ENCODE measurements around the gene SLCO4C1. TPM values are rescaled to one million over a fixed set of nuclear protein-coding genes. Genes with fewer than 3 reads are reported as not detected.
A peak's percentile ranks its signal among the peaks of the same experiment; 100 is the strongest.

The SLCO4C1 gene
- total RNA-seq (2012; rRNA removed) (not detected in 2 replicates), polyA plus RNA-seq (2012; rRNA removed) (not detected in 2 replicates), Bru-seq, nascent RNA (not detected), BruChase-seq, experiment 1, labeled RNA remaining after a 6-hour chase (percentile 4 among the genes with signal in this experiment), BruChase-seq, experiment 2, labeled RNA remaining after a 2-hour chase (not detected)
- not detected in 2 replicates for polyA plus RNA-seq (2012; cell fraction: cytosol; rRNA removed)
- not detected in 2 replicates for polyA plus RNA-seq (2012; cell fraction: nucleus; rRNA removed; ENCODE audit: low replicate concordance)
- long read RNA-seq, result 0 reads

GRCh38 chr5:102296178-102296817 lies at the start of gene SLCO4C1:
Gene SLCO4C1 (minus strand): TSS chr5:102296284. CDS start chr5:102296262, 22 bp downstream.
- Histone ChIP-seq H3K9ac (ENCODE audit: low read depth, low read length) (no peak within 1 kb of the TSS), H3K4me3 (ENCODE audit: insufficient read depth, low read depth, low read length) (no peak within 1 kb of the TSS), H2BK20ac (ENCODE audit: low read depth, low read length) (no peak within 1 kb of the TSS), H3K9me3 (ENCODE audit: control insufficient read depth, insufficient read depth, low read length) (peaks cover 14% of the 10 kb centered on the region), H3K4ac (ENCODE audit: low read depth, low read length) (no peak within 1 kb of the TSS), H4K5ac (ENCODE audit: low read depth, low read length) (no peak within 1 kb of the TSS), H3K79me1 (ENCODE audit: low read depth in 1 of 2, low read length in 2 of 2) (no peaks in the 10 kb centered on the region), H3K14ac (replicated peaks; ENCODE audit: low read depth, low read length) (no peak within 1 kb of the TSS), H4K20me1 (ENCODE audit: insufficient read depth, low read length) (no peaks in the 10 kb centered on the region), H3K4me1 (ENCODE audit: control insufficient read depth, insufficient read depth, low read length) (no peaks in the 10 kb centered on the region), H4K91ac (ENCODE audit: insufficient read depth, low read depth, low read length) (no peak within 1 kb of the TSS), H2AK5ac (ENCODE audit: low read depth, low read length) (no peak within 1 kb of the TSS), H2BK15ac (ENCODE audit: low read depth, low read length) (no peak within 1 kb of the TSS), H3K36me3 (ENCODE audit: control insufficient read depth, insufficient read depth, low read length) (no peaks in the 10 kb centered on the region), H3K4me2 (ENCODE audit: low read depth, low read length) (no peak within 1 kb of the TSS), H3K27me3 (ENCODE audit: control insufficient read depth, insufficient read depth, low read length) (no peaks in the 10 kb centered on the region), H2AFZ (replicated peaks; ENCODE audit: low read length, poor library complexity) (no peak within 1 kb of the TSS), H3K9me1 (ENCODE audit: insufficient read depth, low read length) (no peaks in the 10 kb centered on the region), H2BK5ac (ENCODE audit: low read depth, low read length, poor library complexity, severe bottlenecking) (no peak within 1 kb of the TSS), H3K23ac (ENCODE audit: low read depth, low read length) (no peak within 1 kb of the TSS), H3K56ac (ENCODE audit: extremely low read depth, insufficient read depth, low read length) (no peak within 1 kb of the TSS), H3K27ac (ENCODE audit: insufficient read depth, low read length) (no peak within 1 kb of the TSS), H2AK9ac (replicated peaks; ENCODE audit: low read depth, low read length, poor library complexity) (no peak within 1 kb of the TSS), H4K8ac (ENCODE audit: low read depth in 2 of 2, low read length in 2 of 2) (no peak within 1 kb of the TSS), H2BK120ac (ENCODE audit: low read depth, low read length) (no peak within 1 kb of the TSS), H3K18ac (ENCODE audit: low read depth, low read length) (no peak within 1 kb of the TSS)
- BruUV-seq (replicated peaks), result no TSS peak
- ChIA-PET POLR2A (ENCODE audit: unreplicated experiment) (no interaction called here), CTCF (no interaction called here)
- DNase-seq (no peak), ATAC-seq (ENCODE audit: low read depth) (no peak)
- intact Hi-C loops (cut with micrococcal nuclease) (no loop called here), in situ Hi-C loops (cut with MboI; ENCODE audit: low sequenced_read_pairs) (no loop called here), dilution Hi-C loops (cut with HindIII; ENCODE audit: low sequenced_read_pairs, unreplicated experiment) (no loop called here)
- 8% methylated on average over 14 of the region's 42 CpGs; no CpG with 5 or more reads in 1 of the 2 experiments for WGBS, 2 experiments (ENCODE audit: extremely low coverage in 2 of 2, insufficient read length in 1 of 2)
- no peak for TF ChIP-seq MAZ (IDR thresholded peaks at IDR 0.05; ENCODE audit: borderline replicate concordance, low read depth, low read length)
- TF ChIP-seq CEBPB (IDR thresholded peaks at IDR 0.05; ENCODE audit: low read depth, low read length), result no peak
- no peak for TF ChIP-seq RCOR1 (IDR thresholded peaks at IDR 0.05; ENCODE audit: insufficient replicate concordance, low read length)
- no peak for TF ChIP-seq BHLHE40 (IDR thresholded peaks at IDR 0.05; ENCODE audit: low read depth, low read length)
- TF ChIP-seq CHD1 (IDR thresholded peaks at IDR 0.05; ENCODE audit: low read depth, low read length), result no peak
- no peak for TF ChIP-seq MXI1 (IDR thresholded peaks at IDR 0.05; ENCODE audit: borderline replicate concordance, low read depth, low read length)
- TF ChIP-seq ELK1 (IDR thresholded peaks at IDR 0.05; ENCODE audit: borderline replicate concordance, low read depth, low read length), result no peak
- no peak for TF ChIP-seq FOS (IDR thresholded peaks at IDR 0.05; ENCODE audit: low read depth, low read length)
- TF ChIP-seq USF2 (IDR thresholded peaks at IDR 0.05; ENCODE audit: low read depth, low read length), result no peak
- no peak for TF ChIP-seq RFX5 (IDR thresholded peaks at IDR 0.05; ENCODE audit: low read depth, low read length)
- no peak for TF ChIP-seq SMC3 (IDR thresholded peaks at IDR 0.05; ENCODE audit: low read depth, low read length)
- TF ChIP-seq POLR2A (IDR thresholded peaks at IDR 0.05; ENCODE audit: low read depth, low read length), result no peak
- TF ChIP-seq CTCF (conservative IDR thresholded peaks at IDR 0.05; ENCODE audit: low read depth, low read length), result no peak
- TF ChIP-seq NFE2L2 (IDR thresholded peaks at IDR 0.05; ENCODE audit: low read depth, low read length), result no peak
- no peak for TF ChIP-seq RAD21 (IDR thresholded peaks at IDR 0.05; ENCODE audit: low read length)

Data from IMR-90 (cell line).